ENCODE results near the gene TMTC2. TPM values are rescaled to one million over a fixed set of nuclear protein-coding genes. Genes with fewer than 3 reads are reported as not detected.
"Not testable (repeated sequence)": the region's sequence is repeated elsewhere in the genome, so short reads cannot be mapped to it uniquely, and the experiment has no call there.

The TMTC2 gene
- total RNA-seq, 1 donor from 2014 or later, result 20.2 TPM

GRCh38 chr12:83114966-83115365 is 428.3 kb downstream of the TMTC2 start:
- no peak overlapping the region for H3K4me3 Mint-ChIP-seq (ENCODE audit: unreplicated experiment)
- peaks cover 6% of the 10 kb centered on the region for H3K4me1 Mint-ChIP-seq (ENCODE audit: unreplicated experiment)
- no peak for TF ChIP-seq CTCF (IDR thresholded peaks at IDR 0.05)
- no peak for DNase-seq (ENCODE audit: extremely low spot score, unreplicated experiment)
- no peaks in the 10 kb centered on the region for H3K27me3 Mint-ChIP-seq (ENCODE audit: unreplicated experiment)
- no peak overlapping the region for H3K27ac Mint-ChIP-seq (ENCODE audit: unreplicated experiment)
- no peaks in the 10 kb centered on the region for H3K36me3 Mint-ChIP-seq (ENCODE audit: unreplicated experiment)
- H3K9me3 Mint-ChIP-seq (ENCODE audit: unreplicated experiment), result peaks cover 10% of the 10 kb centered on the region

- not testable (repeated sequence) for H3K27me3 Mint-ChIP-seq (ENCODE audit: unreplicated experiment); H3K36me3 Mint-ChIP-seq (ENCODE audit: unreplicated experiment); DNase-seq (ENCODE audit: extremely low spot score, unreplicated experiment); H3K4me3 Mint-ChIP-seq (ENCODE audit: unreplicated experiment); H3K27ac Mint-ChIP-seq (ENCODE audit: unreplicated experiment); H3K4me1 Mint-ChIP-seq (ENCODE audit: unreplicated experiment)
- H3K9me3 Mint-ChIP-seq (ENCODE audit: unreplicated experiment), result peaks cover 10% of the 10 kb centered on the region
Measured at GRCh38 chr12:83117926-83118325, 431.2 kb downstream of the TMTC2 start.

- H3K4me1 Mint-ChIP-seq (ENCODE audit: unreplicated experiment), result no peaks in the 10 kb centered on the region
Measured at GRCh38 chr12:83121897-83122622, 435.4 kb downstream of the TMTC2 start.

GRCh38 chr12:83122623-83122934 is 435.9 kb downstream of the TMTC2 start:
- no peaks in the 10 kb centered on the region for H3K4me1 Mint-ChIP-seq (ENCODE audit: unreplicated experiment)
- peaks cover 10% of the 10 kb centered on the region for H3K9me3 Mint-ChIP-seq (ENCODE audit: unreplicated experiment)
- no peaks in the 10 kb centered on the region for H3K36me3 Mint-ChIP-seq (ENCODE audit: unreplicated experiment)
- no peak for TF ChIP-seq CTCF (IDR thresholded peaks at IDR 0.05)
- no peaks in the 10 kb centered on the region for H3K27me3 Mint-ChIP-seq (ENCODE audit: unreplicated experiment)
- H3K4me3 Mint-ChIP-seq (ENCODE audit: unreplicated experiment), result no peak overlapping the region
- H3K27ac Mint-ChIP-seq (ENCODE audit: unreplicated experiment), result no peak overlapping the region
- no peak for DNase-seq (ENCODE audit: extremely low spot score, unreplicated experiment)

More at GRCh38 chr12:83121897-83122622, 435.4 kb downstream of the TMTC2 start:
- no peaks in the 10 kb centered on the region for H3K27me3 Mint-ChIP-seq (ENCODE audit: unreplicated experiment)
- no peak overlapping the region for H3K4me3 Mint-ChIP-seq (ENCODE audit: unreplicated experiment)
- DNase-seq (ENCODE audit: extremely low spot score, unreplicated experiment), result no peak
- no peak overlapping the region for H3K27ac Mint-ChIP-seq (ENCODE audit: unreplicated experiment)
- no peak for TF ChIP-seq CTCF (IDR thresholded peaks at IDR 0.05)
- peaks cover 10% of the 10 kb centered on the region for H3K9me3 Mint-ChIP-seq (ENCODE audit: unreplicated experiment)
- H3K36me3 Mint-ChIP-seq (ENCODE audit: unreplicated experiment), result no peaks in the 10 kb centered on the region

- DNase-seq (ENCODE audit: extremely low spot score, unreplicated experiment), result no peak
- no peaks in the 10 kb centered on the region for H3K36me3 Mint-ChIP-seq (ENCODE audit: unreplicated experiment)
- no peaks in the 10 kb centered on the region for H3K27me3 Mint-ChIP-seq (ENCODE audit: unreplicated experiment)
- no peak overlapping the region for H3K4me3 Mint-ChIP-seq (ENCODE audit: unreplicated experiment)
- no peak for TF ChIP-seq CTCF (IDR thresholded peaks at IDR 0.05)
- H3K27ac Mint-ChIP-seq (ENCODE audit: unreplicated experiment), result no peak overlapping the region
- peaks cover 10% of the 10 kb centered on the region for H3K9me3 Mint-ChIP-seq (ENCODE audit: unreplicated experiment)
- no peaks in the 10 kb centered on the region for H3K4me1 Mint-ChIP-seq (ENCODE audit: unreplicated experiment)
Measured at GRCh38 chr12:83123039-83123438, 436.3 kb downstream of the TMTC2 start.

All from osteocyte (in vitro differentiated cells).